ENCODE measurements around the gene KRT82.

Gene KRT82

DNA sequence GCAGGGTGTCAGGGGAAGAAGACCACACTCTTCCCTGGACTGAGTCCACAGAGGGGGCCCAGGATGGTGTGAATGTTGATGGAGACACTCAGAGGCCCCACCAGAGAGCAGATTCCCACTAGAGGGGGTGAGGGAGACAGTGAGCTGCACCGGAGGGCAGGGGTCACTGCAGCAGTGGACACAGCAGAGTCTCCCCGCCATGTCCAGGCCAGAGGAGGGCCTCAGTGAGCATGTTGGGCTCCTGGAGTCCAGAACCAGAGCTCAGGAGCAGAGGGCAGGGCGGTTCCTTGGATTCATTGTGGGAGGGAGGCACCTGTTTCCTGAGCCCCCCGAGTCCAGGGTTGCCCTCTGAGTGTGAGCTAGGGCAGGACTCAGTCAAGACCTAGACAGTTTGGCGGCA, 1.8 kb upstream of the KRT82 start:
- TF ChIP-seq, protein P1, sequence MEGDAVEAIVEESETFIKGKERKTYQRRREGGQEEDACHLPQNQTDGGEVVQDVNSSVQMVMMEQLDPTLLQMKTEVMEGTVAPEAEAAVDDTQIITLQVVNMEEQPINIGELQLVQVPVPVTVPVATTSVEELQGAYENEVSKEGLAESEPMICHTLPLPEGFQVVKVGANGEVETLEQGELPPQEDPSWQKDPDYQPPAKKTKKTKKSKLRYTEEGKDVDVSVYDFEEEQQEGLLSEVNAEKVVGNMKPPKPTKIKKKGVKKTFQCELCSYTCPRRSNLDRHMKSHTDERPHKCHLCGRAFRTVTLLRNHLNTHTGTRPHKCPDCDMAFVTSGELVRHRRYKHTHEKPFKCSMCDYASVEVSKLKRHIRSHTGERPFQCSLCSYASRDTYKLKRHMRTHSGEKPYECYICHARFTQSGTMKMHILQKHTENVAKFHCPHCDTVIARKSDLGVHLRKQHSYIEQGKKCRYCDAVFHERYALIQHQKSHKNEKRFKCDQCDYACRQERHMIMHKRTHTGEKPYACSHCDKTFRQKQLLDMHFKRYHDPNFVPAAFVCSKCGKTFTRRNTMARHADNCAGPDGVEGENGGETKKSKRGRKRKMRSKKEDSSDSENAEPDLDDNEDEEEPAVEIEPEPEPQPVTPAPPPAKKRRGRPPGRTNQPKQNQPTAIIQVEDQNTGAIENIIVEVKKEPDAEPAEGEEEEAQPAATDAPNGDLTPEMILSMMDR (conservative IDR thresholded peaks at IDR 0.05; ENCODE audit: low read length) = no peak
- DNase-seq (ENCODE audit: low read depth) = no peak
- H3K4me3 ChIP-seq (ENCODE audit: low read length) = no peak overlapping the region

DNA sequence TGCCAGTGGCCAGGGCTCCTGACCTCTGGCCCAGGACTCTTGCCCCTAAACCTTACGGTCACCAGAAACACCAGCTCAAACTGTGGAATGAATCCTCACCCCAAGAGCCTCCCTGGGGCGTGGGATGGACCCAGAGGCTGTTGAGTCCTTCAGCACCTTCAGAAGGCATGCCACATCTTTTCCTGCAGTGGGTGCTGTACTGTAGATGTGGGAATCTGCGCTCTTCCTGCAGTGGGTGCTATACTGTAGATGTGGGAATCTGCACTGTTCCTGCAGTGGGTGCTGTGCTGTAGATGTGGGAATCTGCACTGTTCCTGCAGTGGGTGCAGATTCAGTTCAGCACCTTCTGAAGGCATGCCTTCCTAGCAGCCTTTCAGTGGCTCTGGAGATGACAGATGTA, 1.2 kb downstream of the KRT82 start:
- TF ChIP-seq, protein P1 (conservative IDR thresholded peaks at IDR 0.05; ENCODE audit: low read length) = no peak
- H3K4me3 ChIP-seq (ENCODE audit: low read length) = no peak overlapping the region
- no peak for DNase-seq (ENCODE audit: low read depth)

GRCh38 chr12:52403561-52403960, 2.6 kb downstream of the KRT82 start:
- TF ChIP-seq, protein P1 (conservative IDR thresholded peaks at IDR 0.05; ENCODE audit: low read length) = no peak
- H3K4me3 ChIP-seq (ENCODE audit: low read length) = no peak overlapping the region
- DNase-seq (ENCODE audit: low read depth) = no peak

GRCh38 chr12:52402873-52403540, 3.1 kb downstream of the KRT82 start:
- TF ChIP-seq, protein P1 (conservative IDR thresholded peaks at IDR 0.05; ENCODE audit: low read length) = no peak
- DNase-seq (ENCODE audit: low read depth) = no peak
- no peak overlapping the region for H3K4me3 ChIP-seq (ENCODE audit: low read length)

GRCh38 chr12:52402377-52402776, 3.8 kb downstream of the KRT82 start:
- H3K4me3 ChIP-seq (ENCODE audit: low read length) = no peak overlapping the region
- no peak for DNase-seq (ENCODE audit: low read depth)

DNA sequence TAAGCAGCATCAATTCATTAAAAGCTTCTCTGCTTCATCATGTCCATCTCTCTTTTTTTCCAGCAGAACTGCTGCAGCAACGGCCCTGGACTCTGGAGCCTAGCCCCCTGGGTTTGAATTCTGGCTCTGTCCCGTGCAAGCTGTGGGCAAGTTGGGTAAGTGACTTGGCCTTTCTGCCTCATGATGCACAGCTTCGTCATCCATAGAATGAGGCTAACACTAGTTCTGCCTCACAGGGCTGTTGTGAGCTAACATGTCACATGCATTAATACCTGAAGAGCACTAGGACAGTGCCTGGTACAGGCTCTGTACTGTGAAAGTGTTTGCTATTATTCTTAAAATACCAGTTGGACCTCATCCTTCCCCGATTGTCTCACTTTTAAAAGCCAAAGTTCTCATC, 4.2 kb downstream of the KRT82 start:
- no peak for DNase-seq (ENCODE audit: low read depth)
- TF ChIP-seq, protein P1 (conservative IDR thresholded peaks at IDR 0.05; ENCODE audit: low read length) = no peak

More at GRCh38 chr12:52402377-52402776, 3.8 kb downstream of the KRT82 start:
- TF ChIP-seq, protein P1 (conservative IDR thresholded peaks at IDR 0.05; ENCODE audit: low read length) = no peak

DNA sequence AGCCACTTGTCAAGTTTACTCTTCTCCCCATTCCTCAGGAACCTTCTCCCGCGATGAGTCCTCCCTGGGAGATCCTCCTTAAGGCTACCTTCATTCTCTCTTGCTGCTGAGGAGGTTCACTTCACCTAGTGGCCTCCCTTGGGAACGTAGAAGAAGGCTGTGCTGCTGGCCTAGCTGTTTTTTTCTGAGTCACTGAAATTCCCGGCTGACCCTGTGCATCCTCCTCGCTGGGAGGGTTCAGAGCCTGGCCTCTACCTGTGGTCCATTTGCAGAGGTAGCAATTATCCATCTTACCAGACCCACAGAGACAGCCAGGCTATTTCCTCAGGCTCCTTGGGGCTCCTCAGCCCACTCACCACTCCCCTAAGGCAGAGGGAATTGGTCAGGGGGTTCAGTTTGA, 4.6 kb downstream of the KRT82 start:
- H3K4me3 ChIP-seq (ENCODE audit: low read length) = no peak overlapping the region
- no peak for DNase-seq (ENCODE audit: low read depth)

More for the DNA sequence above, 4.2 kb downstream of the KRT82 start:
- no peak overlapping the region for H3K4me3 ChIP-seq (ENCODE audit: low read length)

More for the DNA sequence above, 4.6 kb downstream of the KRT82 start:
- TF ChIP-seq, protein P1 (conservative IDR thresholded peaks at IDR 0.05; ENCODE audit: low read length) = no peak
